ENCODE data around the gene EPHA1. TPM values are rescaled to one million over a fixed set of nuclear protein-coding genes. Genes with fewer than 3 reads are reported as not detected.

The EPHA1 gene
- total and polyA plus RNA-seq, 5 donors from 2014 or later = 1.4 to 10.3 (median 5.0) TPM

DNA sequence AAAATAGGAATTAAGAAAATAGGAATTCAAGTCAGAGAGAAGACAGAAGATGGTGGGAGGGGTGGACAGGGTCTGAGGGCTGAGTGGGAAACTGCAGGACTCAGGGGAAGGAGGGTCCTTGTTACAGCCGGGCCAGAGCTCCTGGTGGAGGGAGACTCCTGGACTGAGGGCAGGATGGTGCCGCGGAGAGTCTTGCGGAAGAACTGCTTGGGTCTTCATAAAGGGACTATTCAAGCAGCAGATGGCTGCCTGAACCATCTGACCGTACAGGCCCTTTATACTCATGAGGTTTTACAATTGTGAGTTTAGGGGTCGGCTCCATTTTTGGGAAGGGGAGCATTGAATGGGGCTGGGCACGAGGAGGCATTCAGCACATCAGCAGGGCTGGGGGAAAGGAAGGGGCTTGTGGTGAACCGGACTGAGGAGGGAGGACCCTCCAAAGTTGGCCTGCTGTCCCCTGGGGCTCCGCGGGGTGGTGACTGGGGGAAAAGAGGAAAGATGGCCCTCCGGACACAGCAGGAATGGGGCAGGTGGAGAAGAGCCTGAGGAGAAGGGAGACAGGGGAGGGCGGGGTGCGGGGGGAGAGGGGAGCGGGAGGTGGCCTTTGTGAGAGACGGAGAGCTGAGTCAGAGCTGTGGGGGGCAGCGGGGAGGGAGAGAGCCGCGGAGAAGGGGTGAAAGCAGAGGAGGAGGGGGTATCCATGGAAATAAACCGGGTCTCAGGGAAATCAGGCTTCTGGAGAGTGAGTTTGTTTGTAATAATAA, 47.7 kb downstream of the EPHA1 start:
- no peaks in the 10 kb centered on the region for H3K36me3 ChIP-seq (ENCODE audit: control insufficient read depth, insufficient read depth, low read length)
- Mint-ChIP-seq H3K9me3 (no peaks in the 10 kb centered on the region), H3K4me3 (peak overlapping the region; percentile 76 to 87 (median 85)), H3K36me3 (peaks cover 2% of the 10 kb centered on the region), H3K27me3 (peaks cover 60% of the 10 kb centered on the region), H3K4me1 (peaks cover 5 to 25% (median 12%) of the 10 kb centered on the region in 4 donors), H3K27ac (peak overlapping the region in 1 of 3 donors; percentile 62)
- H3K27me3 ChIP-seq (ENCODE audit: control insufficient read depth, insufficient read depth, low read length) = peaks cover 23% of the 10 kb centered on the region
- H3K27ac ChIP-seq (ENCODE audit: insufficient read depth, low read length, poor library complexity, severe bottlenecking) = no peak overlapping the region
- H3K9me3 ChIP-seq (ENCODE audit: control insufficient read depth in 2 of 2, low read length in 2 of 2) = no peaks in the 10 kb centered on the region
- peaks cover 19% of the 10 kb centered on the region for H3K4me1 ChIP-seq (ENCODE audit: control insufficient read depth, insufficient read depth, low read length, poor library complexity, severe bottlenecking)
- ATAC-seq (ENCODE audit: low read depth in 2 of 2) (no peak), DNase-seq (no peak)
- H3K4me3 ChIP-seq (ENCODE audit: low read depth, low read length) = no peak overlapping the region

GRCh38 chr7:143359771-143360353, 48.8 kb downstream of the EPHA1 start:
- Histone ChIP-seq H3K4me3 (ENCODE audit: low read depth, low read length) (no peak overlapping the region), H3K27ac (ENCODE audit: insufficient read depth, low read length, poor library complexity, severe bottlenecking) (no peak overlapping the region), H3K9me3 (ENCODE audit: control insufficient read depth in 2 of 2, low read length in 2 of 2) (no peaks in the 10 kb centered on the region), H3K27me3 (ENCODE audit: control insufficient read depth, insufficient read depth, low read length) (peaks cover 21% of the 10 kb centered on the region), H3K36me3 (ENCODE audit: control insufficient read depth, insufficient read depth, low read length) (no peaks in the 10 kb centered on the region), H3K4me1 (ENCODE audit: control insufficient read depth, insufficient read depth, low read length, poor library complexity, severe bottlenecking) (peaks cover 19% of the 10 kb centered on the region)
- Mint-ChIP-seq H3K4me1 (peaks cover 5 to 25% (median 12%) of the 10 kb centered on the region in 4 donors), H3K36me3 (peaks cover 2% of the 10 kb centered on the region), H3K27ac (no peak overlapping the region), H3K27me3 (peaks cover 49% of the 10 kb centered on the region), H3K9me3 (peaks cover 0 to 2% (median 0%) of the 10 kb centered on the region in 7 donors), H3K4me3 (peak overlapping the region in 2 of 4 donors; percentile 69 to 87)
- no peak for ATAC-seq (ENCODE audit: low read depth in 2 of 2)
- no peak for DNase-seq

DNA sequence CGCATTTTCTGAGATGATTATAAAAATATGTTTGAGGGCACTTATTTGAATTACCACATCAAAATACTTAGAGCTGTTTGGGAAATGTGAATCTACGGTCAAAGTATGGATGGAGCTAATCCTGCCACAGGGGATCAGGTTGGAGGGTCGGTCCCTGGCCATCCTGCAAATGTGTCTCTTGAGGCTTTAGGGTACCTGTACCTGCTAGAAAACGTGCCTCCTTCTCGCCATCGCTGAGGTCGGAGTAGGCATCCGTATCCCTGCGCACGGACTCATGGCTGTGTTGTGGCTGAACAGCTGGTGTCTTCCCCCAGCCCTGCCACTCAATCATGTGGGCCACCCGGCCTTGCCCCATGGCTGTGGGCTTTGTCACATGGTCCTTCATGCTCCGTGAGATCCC, 50.0 kb downstream of the EPHA1 start:
- no peak overlapping the region for H3K27ac ChIP-seq (ENCODE audit: insufficient read depth, low read length, poor library complexity, severe bottlenecking)
- H3K36me3 ChIP-seq (ENCODE audit: control insufficient read depth, insufficient read depth, low read length) = no peaks in the 10 kb centered on the region
- peaks cover 19% of the 10 kb centered on the region for H3K4me1 ChIP-seq (ENCODE audit: control insufficient read depth, insufficient read depth, low read length, poor library complexity, severe bottlenecking)
- H3K27me3 ChIP-seq (ENCODE audit: control insufficient read depth, insufficient read depth, low read length) = peaks cover 11% of the 10 kb centered on the region
- DNase-seq = no peak
- H3K4me3 Mint-ChIP-seq = peak overlapping the region in 1 of 4 donors; percentile 1
- H3K27ac Mint-ChIP-seq = no peak overlapping the region
- peaks cover 36% of the 10 kb centered on the region for H3K27me3 Mint-ChIP-seq
- H3K9me3 ChIP-seq (ENCODE audit: control insufficient read depth in 2 of 2, low read length in 2 of 2) = no peaks in the 10 kb centered on the region
- H3K4me1 Mint-ChIP-seq = peaks cover 5 to 19% (median 10%) of the 10 kb centered on the region in 4 donors
- H3K9me3 Mint-ChIP-seq = peaks cover 0 to 2% (median 0%) of the 10 kb centered on the region in 7 donors
- no peak overlapping the region for H3K4me3 ChIP-seq (ENCODE audit: low read depth, low read length)
- ATAC-seq (ENCODE audit: low read depth in 2 of 2) = no peak
- H3K36me3 Mint-ChIP-seq = peaks cover 2% of the 10 kb centered on the region

- Histone ChIP-seq H3K4me1 (ENCODE audit: control insufficient read depth, insufficient read depth, low read length, poor library complexity, severe bottlenecking) (peaks cover 2% of the 10 kb centered on the region), H3K27ac (ENCODE audit: insufficient read depth, low read length, poor library complexity, severe bottlenecking) (no peak overlapping the region), H3K4me3 (ENCODE audit: low read depth, low read length) (no peak overlapping the region), H3K36me3 (ENCODE audit: control insufficient read depth, insufficient read depth, low read length) (no peaks in the 10 kb centered on the region), H3K27me3 (ENCODE audit: control insufficient read depth, insufficient read depth, low read length) (peaks cover 4% of the 10 kb centered on the region), H3K9me3 (ENCODE audit: control insufficient read depth in 2 of 2, low read length in 2 of 2) (no peaks in the 10 kb centered on the region)
- peaks cover 2% of the 10 kb centered on the region for H3K36me3 Mint-ChIP-seq
- no peak overlapping the region for H3K4me3 Mint-ChIP-seq
- ATAC-seq (ENCODE audit: low read depth in 2 of 2) (no peak), DNase-seq (no peak)
- peaks cover 34% of the 10 kb centered on the region for H3K27me3 Mint-ChIP-seq
- H3K4me1 Mint-ChIP-seq = peaks cover 3 to 14% (median 6%) of the 10 kb centered on the region in 4 donors
- H3K27ac Mint-ChIP-seq = no peak overlapping the region
- H3K9me3 Mint-ChIP-seq = peaks cover 0 to 2% (median 0%) of the 10 kb centered on the region in 7 donors
Measured at GRCh38 chr7:143356414-143357050, 52.1 kb downstream of the EPHA1 start.

DNA sequence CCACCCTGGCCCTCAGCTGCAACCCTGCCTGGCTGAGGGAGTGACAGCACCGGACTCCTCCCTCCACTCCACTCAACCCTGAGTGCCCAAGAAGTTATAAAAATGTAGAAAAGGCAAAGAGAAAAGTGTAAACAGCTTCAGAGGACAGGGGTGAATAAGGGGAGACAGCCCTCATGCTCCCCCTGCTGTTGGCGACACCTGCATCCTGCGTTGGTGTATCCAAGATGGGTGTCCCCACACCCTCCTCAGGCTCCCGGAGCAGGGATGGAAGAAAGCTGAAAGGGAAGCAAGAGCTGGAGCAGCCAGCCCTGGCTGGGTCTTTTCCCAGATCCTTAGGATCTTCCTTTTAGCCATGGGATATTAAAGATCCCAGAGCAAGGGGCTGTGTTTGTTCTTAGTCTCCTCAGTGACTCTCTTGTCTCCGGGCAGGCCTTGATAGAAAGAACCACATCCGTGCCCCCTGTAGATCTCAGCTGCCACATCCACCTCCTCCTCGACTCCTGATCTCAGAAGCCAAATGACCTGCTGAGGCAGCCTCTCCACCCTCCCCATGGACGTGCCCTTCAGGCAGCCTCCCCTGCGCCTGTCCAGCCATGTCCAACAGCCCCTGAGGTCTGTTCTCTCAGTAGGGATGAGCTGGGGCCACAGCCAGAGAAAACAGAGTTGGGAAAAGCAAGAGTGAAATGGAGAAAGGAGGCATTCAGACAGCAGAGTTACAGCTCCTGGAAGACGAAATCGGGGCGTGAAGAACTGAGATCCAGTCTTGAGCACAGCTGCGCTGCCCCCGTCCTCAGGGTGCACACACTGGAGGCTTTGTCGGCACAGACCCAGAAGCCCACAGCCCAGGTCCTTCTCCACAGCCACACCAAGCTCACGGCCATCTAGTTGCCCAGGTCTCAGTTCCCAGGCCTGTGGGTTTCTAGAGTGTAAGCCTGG, 52.9 kb downstream of the EPHA1 start:
- H3K4me3 Mint-ChIP-seq = peak overlapping the region in 1 of 4 donors; percentile 16
- Histone ChIP-seq H3K9me3 (ENCODE audit: control insufficient read depth in 2 of 2, low read length in 2 of 2) (no peaks in the 10 kb centered on the region), H3K27me3 (ENCODE audit: control insufficient read depth, insufficient read depth, low read length) (peaks cover 4% of the 10 kb centered on the region), H3K4me1 (ENCODE audit: control insufficient read depth, insufficient read depth, low read length, poor library complexity, severe bottlenecking) (no peaks in the 10 kb centered on the region), H3K4me3 (ENCODE audit: low read depth, low read length) (no peak overlapping the region), H3K27ac (ENCODE audit: insufficient read depth, low read length, poor library complexity, severe bottlenecking) (no peak overlapping the region), H3K36me3 (ENCODE audit: control insufficient read depth, insufficient read depth, low read length) (no peaks in the 10 kb centered on the region)
- ATAC-seq (ENCODE audit: low read depth in 2 of 2) (no peak), DNase-seq (no peak)
- H3K27ac Mint-ChIP-seq = no peak overlapping the region
- peaks cover 2% of the 10 kb centered on the region for H3K36me3 Mint-ChIP-seq
- H3K27me3 Mint-ChIP-seq = peaks cover 29% of the 10 kb centered on the region
- H3K9me3 Mint-ChIP-seq = peaks cover 0 to 2% (median 0%) of the 10 kb centered on the region in 7 donors
- H3K4me1 Mint-ChIP-seq = peaks cover 3 to 10% (median 5%) of the 10 kb centered on the region in 4 donors

GRCh38 chr7:143354965-143355364, 53.7 kb downstream of the EPHA1 start:
- H3K4me3 Mint-ChIP-seq = no peak overlapping the region
- no peak for DNase-seq
- H3K27ac Mint-ChIP-seq = no peak overlapping the region

GRCh38 chr7:143354376-143354775, 54.3 kb downstream of the EPHA1 start:
- no peak overlapping the region for H3K27ac ChIP-seq (ENCODE audit: insufficient read depth, low read length, poor library complexity, severe bottlenecking)
- H3K27me3 Mint-ChIP-seq = peaks cover 16% of the 10 kb centered on the region
- H3K4me3 Mint-ChIP-seq = no peak overlapping the region
- H3K36me3 ChIP-seq (ENCODE audit: control insufficient read depth, insufficient read depth, low read length) = no peaks in the 10 kb centered on the region
- H3K4me1 Mint-ChIP-seq = peaks cover 0 to 4% (median under 1%) of the 10 kb centered on the region in 4 donors
- H3K4me1 ChIP-seq (ENCODE audit: control insufficient read depth, insufficient read depth, low read length, poor library complexity, severe bottlenecking) = no peaks in the 10 kb centered on the region
- peaks cover 0 to 2% (median 0%) of the 10 kb centered on the region in 7 donors for H3K9me3 Mint-ChIP-seq
- no peak overlapping the region for H3K27ac Mint-ChIP-seq
- no peak overlapping the region for H3K4me3 ChIP-seq (ENCODE audit: low read depth, low read length)
- ATAC-seq (ENCODE audit: low read depth in 2 of 2) (no peak), DNase-seq (no peak)
- no peaks in the 10 kb centered on the region for H3K36me3 Mint-ChIP-seq
- no peaks in the 10 kb centered on the region for H3K9me3 ChIP-seq (ENCODE audit: control insufficient read depth in 2 of 2, low read length in 2 of 2)
- peaks cover 4% of the 10 kb centered on the region for H3K27me3 ChIP-seq (ENCODE audit: control insufficient read depth, insufficient read depth, low read length)

More at GRCh38 chr7:143354965-143355364, 53.7 kb downstream of the EPHA1 start:
- peaks cover 22% of the 10 kb centered on the region for H3K27me3 Mint-ChIP-seq
- H3K4me1 Mint-ChIP-seq = peaks cover 0 to 4% (median under 1%) of the 10 kb centered on the region in 4 donors
- no peak overlapping the region for H3K27ac ChIP-seq (ENCODE audit: insufficient read depth, low read length, poor library complexity, severe bottlenecking)
- no peak overlapping the region for H3K4me3 ChIP-seq (ENCODE audit: low read depth, low read length)
- no peaks in the 10 kb centered on the region for H3K36me3 ChIP-seq (ENCODE audit: control insufficient read depth, insufficient read depth, low read length)
- peaks cover 0 to 2% (median 0%) of the 10 kb centered on the region in 7 donors for H3K9me3 Mint-ChIP-seq
- H3K27me3 ChIP-seq (ENCODE audit: control insufficient read depth, insufficient read depth, low read length) = no peaks in the 10 kb centered on the region
- no peaks in the 10 kb centered on the region for H3K36me3 Mint-ChIP-seq
- no peaks in the 10 kb centered on the region for H3K9me3 ChIP-seq (ENCODE audit: control insufficient read depth in 2 of 2, low read length in 2 of 2)
- no peaks in the 10 kb centered on the region for H3K4me1 ChIP-seq (ENCODE audit: control insufficient read depth, insufficient read depth, low read length, poor library complexity, severe bottlenecking)
- ATAC-seq (ENCODE audit: low read depth in 2 of 2) = no peak
